GM12873 (cell line): ENCODE results near the gene SLC2A6.

ENCODE experiments used
- CTCF ChIP-seq: IDR thresholded peaks from 2 replicates; pipeline ENCODE4 v1.5.1; 2012; ENCODE audit warnings: low read depth, mild to moderate bottlenecking, moderate library complexity, low read length, control low read depth; ENCODE audit not compliant: insufficient read depth; ENCODE audit errors: missing control alignments

SLC2A6 gene

GRCh38 chr9:133476036-133476931 is 2.6 kb downstream of the SLC2A6 start:
- no peak for TF ChIP-seq CTCF

GRCh38 chr9:133475292-133476012 is 3.4 kb downstream of the SLC2A6 start:
- TF ChIP-seq CTCF: no peak

- no peak for TF ChIP-seq CTCF
Observed at GRCh38 chr9:133474853-133475252, 4.0 kb downstream of the SLC2A6 start.

GRCh38 chr9:133474215-133474614 is 4.7 kb downstream of the SLC2A6 start:
- no peak for TF ChIP-seq CTCF

- no peak for TF ChIP-seq CTCF
Observed at GRCh38 chr9:133473743-133474142, 5.2 kb downstream of the SLC2A6 start.

- no peak for TF ChIP-seq CTCF
Observed at GRCh38 chr9:133472753-133473378, 6.0 kb downstream of the SLC2A6 start.

- TF ChIP-seq CTCF: no peak
Observed at GRCh38 chr9:133472277-133472645, 6.6 kb downstream of the SLC2A6 start.
